Kidney (tissue), 14 donors: Measurements from ENCODE around the gene LIPH. TPM values are rescaled to one million over a fixed set of nuclear protein-coding genes. Genes with fewer than 3 reads are reported as not detected.
"Not testable (repeated sequence)": the region's sequence is repeated elsewhere in the genome, so short reads cannot be mapped to it uniquely, and the experiment has no call there.

ENCODE experiments used
- DNase-seq, 5 donors: peaks; one replicate each; pipeline ENCODE4 v3.0.0-alpha.2; 2013 to 2020
- FAIRE-seq: peaks from 2 replicates; lab custom pipeline; 2012; peaks lifted over from hg19 to GRCh38; lab: Jason Lieb, UNC
- H3K27ac ChIP-seq, 2 donors: one replicate each; pipeline ENCODE4 v1.7.0; 2013; ENCODE audit warnings: low read depth in 2 of 2, low read length in 2 of 2, inconsistent platforms in 1 of 2
- H3K27me3 ChIP-seq: one replicate; pipeline ENCODE4 v1.7.1; 2013; ENCODE audit warnings: low read length, inconsistent platforms; ENCODE audit not compliant: control insufficient read depth, insufficient read depth
- H3K36me3 ChIP-seq, 3 donors: one replicate each; pipeline versions ENCODE4 v1.7.0 to v1.7.1; 2013; ENCODE audit warnings: low read length in 3 of 3, control low read depth in 1 of 3, inconsistent platforms in 1 of 3; ENCODE audit not compliant: insufficient read depth in 3 of 3, control insufficient read depth in 2 of 3
- H3K4me1 ChIP-seq, 3 donors: one replicate each; pipeline versions ENCODE4 v1.7.0 to v1.7.1; 2013; ENCODE audit warnings: low read length in 3 of 3, inconsistent platforms in 1 of 3, low read depth in 1 of 3; ENCODE audit not compliant: control insufficient read depth in 2 of 3, insufficient read depth in 2 of 3
- H3K4me3 ChIP-seq, 3 donors: one replicate each; pipeline versions ENCODE4 v1.7.0 to v1.8.1; 2013; ENCODE audit warnings: low read length in 3 of 3, control low read depth in 1 of 3, inconsistent platforms in 1 of 3
- H3K9ac ChIP-seq, 3 donors: one replicate each; pipeline versions ENCODE4 v1.7.0 to v1.7.1; 2013; ENCODE audit warnings: low read length in 3 of 3, control low read depth in 1 of 3, inconsistent platforms in 1 of 3
- H3K9me3 ChIP-seq, 3 donors: one replicate each; pipeline versions ENCODE4 v1.7.0 to v1.7.1; 2013; ENCODE audit warnings: low read length in 3 of 3, control low read depth in 1 of 3, inconsistent platforms in 1 of 3; ENCODE audit not compliant: control insufficient read depth in 2 of 3, insufficient read depth in 1 of 3
- intact Hi-C: fragments of 100-400 bp; cut with DNase I; formaldehyde crosslinking; loops from one replicate; pipeline ENCODE4 v1.11.1; 2022
- polyA plus RNA-seq: library from polyadenylated mRNA; stranded (reverse); fragments of 350-450 nt; fragmentation: Illumina TruSeq; extraction: RNeasy Lipid Tissue Mini Kit (QIAGEN cat#74804); gene quantifications from one replicate; pipeline ENCODE4 v1.2.3, GENCODE V29; 2014; ENCODE audit warnings: low read depth, low replicate concordance; ENCODE audit not compliant: insufficient read depth
- total RNA-seq: library from RNA; stranded (reverse); fragmentation: NEBNext Ultra II Directional; extraction: Animal tissue kit (Norgen Biotek cat#: 25700); gene quantifications from one replicate; pipeline ENCODE4 v1.2.1, GENCODE V29; 2021
- TF ChIP-seq, protein P1 (sequence below): IDR thresholded peaks from 3 replicates; pipeline ENCODE4 v1.5.1; 2012; ENCODE audit warnings: mild to moderate bottlenecking, moderate library complexity, borderline replicate concordance; ENCODE audit not compliant: insufficient read depth; ENCODE audit errors: extremely low read depth
- donor health status: control.
- donor health status: control.
- donor health status: control.
- donor health status: control.
- donor health status: control.
- donor health status: DM: yes; HTN: yes; CAD: no.
- donor health status: Normal renal cell carcinoma (clear cell type).

LIPH gene
- total and polyA plus RNA-seq, 2 donors from 2014 or later = 3.2 to 14.7 TPM

DNA sequence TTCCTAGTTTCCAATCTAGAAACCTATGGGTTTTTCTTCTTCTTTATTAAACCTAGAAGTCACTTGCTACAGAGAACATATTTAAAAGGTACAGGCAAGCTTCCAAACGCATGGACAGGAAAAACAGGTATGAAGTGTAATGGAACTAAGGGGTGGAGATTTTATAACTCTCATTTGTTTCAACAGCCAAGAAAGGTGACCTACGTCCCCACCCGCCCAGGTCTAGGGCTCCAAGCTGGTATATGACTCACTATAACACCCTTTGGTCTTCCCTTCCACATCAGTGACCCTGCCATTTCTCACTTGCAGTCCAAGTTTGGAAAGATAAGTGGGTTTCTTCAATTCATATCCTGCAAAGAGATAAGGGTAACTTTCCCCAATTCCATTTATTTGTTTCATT lies 6.0 kb upstream of the LIPH start:
- Histone ChIP-seq H3K9ac (no peak overlapping the region), H3K9me3 (no peaks in the 10 kb centered on the region), H3K4me1 (peaks cover 0 to 9% (median 7%) of the 10 kb centered on the region in 3 donors), H3K36me3 (no peaks in the 10 kb centered on the region), H3K27me3 (no peaks in the 10 kb centered on the region), H3K4me3 (no peak overlapping the region), H3K27ac (peak overlapping the region; percentile 75 to 80)
- FAIRE-seq (no peak), DNase-seq (peak in 2 of 5 donors; percentile 46 to 84)
- TF ChIP-seq, protein P1, sequence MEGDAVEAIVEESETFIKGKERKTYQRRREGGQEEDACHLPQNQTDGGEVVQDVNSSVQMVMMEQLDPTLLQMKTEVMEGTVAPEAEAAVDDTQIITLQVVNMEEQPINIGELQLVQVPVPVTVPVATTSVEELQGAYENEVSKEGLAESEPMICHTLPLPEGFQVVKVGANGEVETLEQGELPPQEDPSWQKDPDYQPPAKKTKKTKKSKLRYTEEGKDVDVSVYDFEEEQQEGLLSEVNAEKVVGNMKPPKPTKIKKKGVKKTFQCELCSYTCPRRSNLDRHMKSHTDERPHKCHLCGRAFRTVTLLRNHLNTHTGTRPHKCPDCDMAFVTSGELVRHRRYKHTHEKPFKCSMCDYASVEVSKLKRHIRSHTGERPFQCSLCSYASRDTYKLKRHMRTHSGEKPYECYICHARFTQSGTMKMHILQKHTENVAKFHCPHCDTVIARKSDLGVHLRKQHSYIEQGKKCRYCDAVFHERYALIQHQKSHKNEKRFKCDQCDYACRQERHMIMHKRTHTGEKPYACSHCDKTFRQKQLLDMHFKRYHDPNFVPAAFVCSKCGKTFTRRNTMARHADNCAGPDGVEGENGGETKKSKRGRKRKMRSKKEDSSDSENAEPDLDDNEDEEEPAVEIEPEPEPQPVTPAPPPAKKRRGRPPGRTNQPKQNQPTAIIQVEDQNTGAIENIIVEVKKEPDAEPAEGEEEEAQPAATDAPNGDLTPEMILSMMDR = no peak
- intact Hi-C loops = no loop called here

DNA sequence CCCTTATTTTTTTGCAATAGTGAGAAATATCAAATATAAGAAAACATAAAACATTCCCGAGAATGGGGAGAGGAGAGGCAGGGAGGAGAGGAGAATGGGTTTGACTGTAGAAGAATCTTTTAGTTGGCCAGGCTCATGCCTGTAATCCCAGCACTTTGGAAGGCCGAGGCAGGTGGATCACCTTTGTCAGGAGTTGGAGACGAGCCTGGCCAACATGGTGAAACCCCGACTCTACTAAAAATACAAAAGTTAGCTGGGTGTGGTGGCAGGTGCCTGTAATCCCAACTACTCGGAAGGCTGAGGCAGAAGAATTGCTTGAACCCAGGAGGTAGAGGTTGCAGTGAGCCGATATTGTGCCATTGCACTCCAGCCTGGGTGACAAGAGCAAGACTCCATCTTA lies 4.3 kb upstream of the LIPH start:
- intact Hi-C loops, H3K4me3 ChIP-seq, DNase-seq, H3K27ac ChIP-seq, H3K36me3 ChIP-seq, H3K4me1 ChIP-seq, FAIRE-seq, H3K27me3 ChIP-seq, H3K9ac ChIP-seq, H3K9me3 ChIP-seq: not testable (repeated sequence)

DNA sequence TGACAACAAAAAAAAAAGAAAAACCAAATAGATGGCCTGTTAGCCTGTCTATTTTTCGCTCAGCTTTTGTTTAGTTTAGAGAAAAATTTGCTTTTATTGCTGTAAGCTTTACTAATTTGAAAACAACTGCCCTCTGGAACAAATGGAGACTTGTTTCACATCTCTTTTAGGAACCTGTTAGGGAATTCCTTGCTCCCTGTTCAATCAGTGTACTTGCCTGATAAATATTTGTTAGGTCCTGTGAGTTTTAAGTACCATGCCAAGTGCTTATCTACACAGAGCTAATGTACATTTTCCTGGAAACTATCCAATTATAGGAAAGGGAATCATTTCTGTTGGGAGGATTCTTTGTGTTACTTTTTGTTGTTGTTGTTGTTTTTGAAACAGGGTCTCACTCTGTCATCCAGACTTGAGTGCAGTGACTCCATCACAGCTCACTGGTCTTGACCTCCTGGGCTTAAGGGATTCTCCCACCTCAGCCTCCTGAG lies 3.5 kb upstream of the LIPH start:
- peak overlapping the region in 1 of 2 donors; percentile 10 for H3K27ac ChIP-seq

GRCh38 chr3:185555101-185555501 lies 2.7 kb upstream of the LIPH start:
- no peak for DNase-seq
- H3K27ac ChIP-seq = no peak overlapping the region
- H3K4me1 ChIP-seq = peaks cover 0 to 4% (median 0%) of the 10 kb centered on the region in 3 donors
- H3K36me3 ChIP-seq = no peaks in the 10 kb centered on the region
- TF ChIP-seq, protein P1 = no peak
- intact Hi-C loops = no loop called here
- H3K4me3 ChIP-seq = no peak overlapping the region
- FAIRE-seq = no peak
- no peak overlapping the region for H3K9ac ChIP-seq
- H3K9me3 ChIP-seq = no peaks in the 10 kb centered on the region
- H3K27me3 ChIP-seq = no peaks in the 10 kb centered on the region

More for the DNA sequence above, 3.5 kb upstream of the LIPH start:
- Histone ChIP-seq H3K4me1 (peaks cover 0 to 4% (median under 1%) of the 10 kb centered on the region in 3 donors), H3K36me3 (no peaks in the 10 kb centered on the region), H3K27me3 (no peaks in the 10 kb centered on the region), H3K9me3 (no peaks in the 10 kb centered on the region), H3K9ac (no peak overlapping the region), H3K4me3 (no peak overlapping the region)
- DNase-seq = no peak
- intact Hi-C loops = no loop called here
- TF ChIP-seq, protein P1 = no peak
- FAIRE-seq = no peak
